GM18907 (cell line): ENCODE data around the gene PRUNE2.
A peak's percentile ranks its signal among the peaks of the same experiment; 100 is the strongest.

ENCODE experiments used
- ATAC-seq: cut with Tn5 transposase; IDR thresholded peaks from one replicate; pipeline ENCODE4 v1.9.1; 2021; ENCODE audit warnings: mild to moderate bottlenecking, moderate library complexity; ENCODE audit not compliant: unreplicated experiment

The PRUNE2 gene

GRCh38 chr9:76904661-76905457 is 1.1 kb downstream of the PRUNE2 start:
- ATAC-seq = no peak

DNA sequence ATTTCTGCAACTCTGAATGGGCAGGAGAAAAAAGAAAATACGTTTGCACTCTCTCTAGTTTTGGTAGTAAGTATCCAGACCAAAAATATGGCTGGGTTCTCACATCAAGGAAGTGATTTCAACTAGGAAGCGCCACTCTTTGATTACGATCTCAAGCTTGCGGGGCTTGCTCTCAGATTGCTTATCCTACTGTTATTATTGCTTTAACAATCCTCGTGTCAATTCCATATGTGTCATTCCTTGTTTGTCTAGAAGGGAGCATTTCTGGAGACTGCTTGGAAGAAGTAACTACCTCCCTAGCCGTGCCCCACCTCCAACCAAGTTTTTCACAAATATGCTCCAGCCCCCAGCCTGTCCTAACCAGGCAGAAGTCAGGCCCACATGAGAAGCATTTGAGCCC is 3.5 kb downstream of the PRUNE2 start:
- no peak for ATAC-seq

DNA sequence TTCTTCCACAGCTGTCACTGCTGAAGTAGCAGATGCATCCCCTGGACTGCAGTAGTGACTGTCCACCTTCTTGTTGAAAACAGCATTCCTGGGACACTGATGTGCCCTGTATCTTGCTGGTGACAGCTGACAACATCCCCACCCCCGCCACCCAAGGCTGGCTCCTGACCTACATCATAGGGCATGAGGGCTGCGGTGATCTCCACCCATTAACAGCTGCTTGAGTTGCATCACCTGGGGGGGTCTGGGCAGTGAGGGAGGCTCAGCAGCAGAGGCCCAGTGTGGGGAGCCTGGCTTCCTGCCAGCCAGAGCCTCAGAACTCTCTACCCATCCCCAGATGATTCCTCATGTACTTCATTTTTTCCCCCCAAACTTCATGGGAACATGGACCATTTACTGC is 4.1 kb downstream of the PRUNE2 start:
- no peak for ATAC-seq

- ATAC-seq = no peak
Observed at GRCh38 chr9:76900884-76901440, 5.0 kb downstream of the PRUNE2 start.

DNA sequence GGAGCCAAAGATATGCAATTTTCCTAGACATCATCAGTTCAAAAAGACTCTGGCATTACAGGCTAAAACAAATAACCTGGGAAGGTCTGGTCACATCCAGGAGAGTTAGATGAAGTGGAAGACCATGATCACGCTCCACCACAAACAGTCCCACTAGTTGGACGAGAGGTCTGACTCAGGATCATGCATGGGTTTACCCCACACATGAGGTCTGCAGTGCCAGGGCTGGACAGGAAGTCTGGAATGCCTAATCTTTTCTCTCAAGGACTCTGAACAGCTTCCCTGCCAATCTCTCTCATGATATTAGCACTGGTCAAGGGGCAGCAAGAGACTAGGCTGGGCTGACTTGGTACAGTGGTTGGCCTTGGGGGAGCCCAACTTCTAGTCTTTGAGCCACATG is 7.1 kb downstream of the PRUNE2 start:
- no peak for ATAC-seq

- no peak for ATAC-seq
Observed at GRCh38 chr9:76897804-76898525, 7.9 kb downstream of the PRUNE2 start.

DNA sequence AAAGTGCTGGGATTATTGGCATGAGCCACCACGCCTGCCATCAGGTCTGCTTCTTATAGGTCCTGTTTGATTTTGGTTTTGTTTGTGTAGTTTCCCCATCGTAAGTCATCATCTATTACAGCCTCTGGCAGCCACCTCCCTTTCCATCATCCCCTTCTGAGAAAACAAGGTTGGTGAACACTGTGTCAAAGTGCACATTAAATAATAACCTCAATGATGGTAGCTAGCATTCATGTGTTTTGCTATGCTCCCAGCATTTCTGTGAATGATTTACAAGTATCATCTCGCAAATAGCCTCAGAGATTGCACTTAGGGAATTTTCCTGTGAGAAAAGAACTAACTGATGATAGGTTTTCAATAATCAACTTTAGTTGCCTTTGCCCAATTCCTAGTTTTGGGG is 9.9 kb downstream of the PRUNE2 start:
- no peak for ATAC-seq

- no peak for ATAC-seq
Observed at GRCh38 chr9:76895186-76895585, 10.7 kb downstream of the PRUNE2 start.

DNA sequence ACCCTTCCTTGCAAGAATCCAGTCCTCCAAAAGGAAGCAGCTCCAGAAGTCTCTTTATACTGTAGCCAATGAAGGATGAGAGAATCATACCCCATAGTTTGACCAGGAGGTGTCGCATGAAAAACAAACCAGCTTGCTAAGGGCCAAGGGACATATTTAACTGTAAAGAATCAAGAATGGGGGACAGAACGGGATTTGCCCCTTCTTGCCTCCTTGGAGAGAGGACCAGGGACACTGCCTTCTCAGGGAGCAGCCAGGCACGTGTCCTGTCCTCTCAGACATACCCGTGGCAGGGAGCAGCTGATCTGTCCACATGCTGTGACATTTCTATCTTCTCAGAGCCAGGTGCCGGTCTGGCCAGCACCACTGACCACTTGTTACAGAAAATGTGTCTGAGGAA is 11.7 kb downstream of the PRUNE2 start:
- no peak for ATAC-seq

DNA sequence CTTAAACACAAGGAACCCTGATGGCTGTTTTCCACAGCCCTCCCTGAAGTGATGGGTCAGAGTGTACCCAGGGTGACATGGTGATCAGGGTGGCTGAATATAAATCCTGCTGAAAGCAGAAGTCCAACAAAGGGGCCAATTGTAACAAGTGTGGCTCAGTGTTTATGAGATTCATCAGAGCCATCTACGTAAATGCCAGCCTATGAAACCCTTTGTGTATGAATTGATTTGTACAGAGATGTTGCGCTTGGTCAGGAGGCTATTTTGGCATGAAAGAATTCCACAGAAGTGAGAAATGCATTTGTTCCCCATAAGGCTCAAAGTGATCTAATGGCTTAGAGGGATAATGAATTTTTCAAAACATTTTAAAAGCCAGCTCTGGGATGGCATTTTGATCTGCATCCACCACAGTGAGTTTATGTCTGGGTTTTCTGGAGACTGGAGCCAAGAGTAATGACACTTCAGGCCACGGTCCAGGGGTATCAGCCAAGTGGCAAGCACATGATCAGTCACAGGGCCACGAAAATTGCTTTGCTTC is 12.4 kb downstream of the PRUNE2 start:
- ATAC-seq = no peak

DNA sequence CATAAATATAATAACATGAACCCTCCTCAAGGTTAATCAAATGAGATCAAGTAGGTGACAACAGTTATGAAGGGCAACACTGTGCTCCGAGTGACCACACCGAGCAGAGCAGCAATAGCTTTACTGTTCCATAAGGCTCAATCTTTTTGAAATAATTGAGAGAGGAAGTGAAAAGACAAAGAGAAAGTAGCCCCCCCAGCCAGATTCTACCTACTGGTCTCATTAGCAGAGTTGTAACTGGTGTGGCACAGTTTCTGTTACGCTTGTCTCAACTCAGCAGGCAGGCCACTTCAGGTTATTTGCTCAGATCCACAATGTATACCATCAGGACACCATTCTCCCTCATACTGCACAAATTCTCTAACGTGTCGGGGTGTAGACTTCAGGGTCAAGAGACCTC is 14.0 kb downstream of the PRUNE2 start:
- ATAC-seq = no peak

GRCh38 chr9:76891279-76891678 is 14.6 kb downstream of the PRUNE2 start:
- ATAC-seq = no peak

- ATAC-seq = no peak
Observed at GRCh38 chr9:76887951-76888350, 18.0 kb downstream of the PRUNE2 start.

DNA sequence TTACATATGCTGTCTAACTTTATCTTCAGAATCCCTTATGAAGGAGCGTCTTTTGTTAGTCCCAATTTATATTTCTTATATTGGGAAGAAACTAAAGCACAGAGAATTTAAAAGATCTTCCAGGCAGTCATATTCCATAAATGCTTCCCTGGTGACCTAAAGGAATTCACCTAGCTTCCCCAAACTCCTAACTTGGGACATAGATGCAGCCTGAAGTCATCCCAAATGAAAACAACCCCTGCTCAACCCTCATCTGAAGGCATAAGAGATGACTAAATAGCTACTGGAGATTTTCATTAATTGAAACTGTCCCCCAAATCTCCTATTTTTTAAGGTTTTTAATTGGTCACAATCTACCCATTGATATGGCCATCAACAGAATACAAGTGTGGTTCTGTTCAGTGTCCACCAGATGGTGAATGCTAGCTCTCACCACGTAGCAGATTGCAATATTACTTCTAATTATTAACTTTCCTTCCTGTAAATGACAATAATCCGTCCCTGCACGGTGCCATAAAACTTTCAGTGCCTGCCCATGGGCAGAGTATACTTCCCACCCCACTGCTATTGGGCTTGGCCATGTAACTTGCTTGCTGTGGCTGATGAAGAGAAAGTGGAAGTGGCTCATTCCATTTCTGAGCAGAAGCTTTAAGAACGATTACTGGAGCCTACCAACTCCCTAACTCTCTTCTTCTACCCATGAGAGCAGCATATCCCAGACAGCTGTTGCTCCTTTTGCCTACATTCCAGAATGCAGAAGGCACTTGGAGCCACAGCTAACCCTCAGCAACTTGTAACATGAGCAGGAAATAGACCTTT is 18.7 kb downstream of the PRUNE2 start:
- ATAC-seq = no peak

- ATAC-seq = no peak
Observed at GRCh38 chr9:76886318-76886717, 19.6 kb downstream of the PRUNE2 start.

DNA sequence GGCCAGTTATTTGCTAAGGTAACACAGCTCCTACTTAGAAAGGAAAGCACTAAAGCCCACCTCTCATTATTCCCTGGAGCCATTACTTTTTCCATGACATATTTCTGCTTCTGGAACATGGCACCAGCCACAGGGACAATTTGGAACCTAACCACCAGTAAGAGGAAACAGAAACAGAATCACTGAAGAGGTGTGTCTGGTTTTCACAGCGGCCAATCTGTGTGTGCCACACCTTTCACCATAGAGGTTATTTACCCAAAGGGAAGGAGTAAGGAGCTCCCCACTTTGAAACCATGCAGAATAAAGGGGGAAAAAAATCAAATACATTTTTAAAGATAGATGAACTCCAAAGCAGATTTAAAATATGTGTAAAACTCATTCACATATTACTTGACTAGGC is 21.1 kb downstream of the PRUNE2 start:
- ATAC-seq = no peak

DNA sequence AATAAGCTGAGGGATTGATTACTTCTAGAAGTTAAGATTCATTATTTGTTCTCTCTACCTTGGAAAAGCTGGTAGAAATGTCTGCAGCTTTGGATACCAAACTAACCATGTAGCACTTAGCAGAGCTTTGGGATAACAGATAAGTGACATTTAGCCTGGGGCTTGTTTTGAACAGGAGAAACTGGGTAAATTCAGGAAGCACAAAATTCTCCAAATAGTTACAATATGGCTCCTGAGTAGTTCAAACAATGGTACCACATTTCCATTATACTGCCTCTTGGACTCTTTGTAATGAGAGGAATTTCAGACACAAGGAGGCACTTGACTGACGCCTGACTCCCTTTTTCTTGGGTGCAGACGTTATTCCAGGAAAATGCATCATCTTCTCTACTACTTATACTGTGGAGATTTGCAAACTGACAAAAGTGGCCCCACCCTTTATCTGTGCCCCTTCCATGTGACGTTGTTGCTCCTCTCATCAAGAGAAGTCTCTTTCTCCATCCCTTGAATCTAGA is 22.5 kb downstream of the PRUNE2 start:
- ATAC-seq = no peak

GRCh38 chr9:76882686-76883085 is 23.2 kb downstream of the PRUNE2 start:
- peak; percentile 69 for ATAC-seq

GRCh38 chr9:76880210-76880609 is 25.7 kb downstream of the PRUNE2 start:
- no peak for ATAC-seq

DNA sequence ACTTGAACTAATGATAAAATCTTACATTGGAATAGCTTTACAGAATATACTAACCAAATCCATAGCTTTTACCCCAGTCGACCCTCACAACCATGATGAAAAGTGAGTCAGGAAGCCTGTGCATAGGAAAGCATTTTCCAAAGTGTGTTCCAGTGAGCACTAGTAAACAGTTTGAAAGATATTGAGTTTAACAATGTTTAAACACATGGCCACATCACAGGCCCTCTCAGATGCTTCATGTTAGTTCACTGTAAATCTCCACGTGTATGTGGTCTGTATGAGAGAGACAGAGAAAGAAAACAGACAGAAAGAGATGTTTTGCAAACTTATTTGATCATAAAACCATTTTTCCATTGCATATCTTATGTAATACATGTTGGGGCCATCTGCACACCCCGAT is 27.0 kb downstream of the PRUNE2 start:
- no peak for ATAC-seq

- no peak for ATAC-seq
Observed at GRCh38 chr9:76877961-76878360, 28.0 kb downstream of the PRUNE2 start.
